ENCODE data around the gene PAOX. TPM values are rescaled to one million over a fixed set of nuclear protein-coding genes. Genes with fewer than 3 reads are reported as not detected.

PAOX gene
- total and polyA plus RNA-seq, 2 of the 4 experiments (the other 2 are of a cell fraction), result 3.8 to 4.5 TPM

DNA sequence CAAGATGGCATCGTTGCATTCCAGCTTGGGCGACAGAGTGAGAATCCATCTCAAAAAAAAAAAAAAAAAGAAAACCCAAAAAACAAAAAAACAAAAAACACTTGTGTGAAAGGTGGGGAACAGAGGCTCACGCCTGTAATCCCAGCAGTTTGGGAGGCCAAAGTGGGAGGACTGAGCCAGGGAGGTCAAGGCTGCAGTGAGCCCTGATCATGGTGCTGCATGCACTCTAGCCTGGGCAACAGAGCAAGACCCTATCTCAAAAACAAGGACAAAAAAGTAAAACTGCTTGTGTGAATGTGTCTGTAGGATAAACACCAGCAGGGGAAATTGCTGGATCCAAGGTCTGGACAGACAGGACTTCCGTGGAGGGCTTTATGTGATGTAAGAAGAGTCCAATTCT, 4.5 kb downstream of the PAOX start:
- Histone ChIP-seq H3K18ac (ENCODE audit: low read depth, low read length) (no peak overlapping the region), H4K5ac (ENCODE audit: low read depth, low read length) (no peak overlapping the region), H3K4me1 (ENCODE audit: control insufficient read depth, insufficient read depth, low read length) (peaks cover 3% of the 10 kb centered on the region; the same call in 1 of the 2 replicates), H3K9ac (ENCODE audit: low read depth, low read length) (no peak overlapping the region), H3K56ac (ENCODE audit: extremely low read depth, insufficient read depth, low read length) (no peak overlapping the region), H2AK5ac (ENCODE audit: low read depth, low read length) (no peak overlapping the region), H4K8ac (ENCODE audit: low read depth in 2 of 2, low read length in 2 of 2) (no peak overlapping the region), H2BK120ac (ENCODE audit: low read depth, low read length) (no peak overlapping the region), H2BK20ac (ENCODE audit: low read depth, low read length) (no peak overlapping the region), H2BK5ac (ENCODE audit: low read depth, low read length, poor library complexity, severe bottlenecking) (no peak overlapping the region), H3K4ac (ENCODE audit: low read depth, low read length) (no peak overlapping the region), H4K20me1 (ENCODE audit: insufficient read depth, low read length) (no peaks in the 10 kb centered on the region), H3K9me3 (ENCODE audit: control insufficient read depth, insufficient read depth, low read length) (no peaks in the 10 kb centered on the region), H4K91ac (ENCODE audit: insufficient read depth, low read depth, low read length) (no peak overlapping the region), H2AK9ac (replicated peaks; ENCODE audit: low read depth, low read length, poor library complexity) (no peak overlapping the region), H3K4me3 (ENCODE audit: insufficient read depth, low read depth, low read length) (no peak overlapping the region), H3K23ac (ENCODE audit: low read depth, low read length) (no peak overlapping the region), H3K4me2 (ENCODE audit: low read depth, low read length) (no peak overlapping the region), H3K27ac (ENCODE audit: insufficient read depth, low read length) (no peak overlapping the region), H3K36me3 (ENCODE audit: control insufficient read depth, insufficient read depth, low read length) (peaks cover 5% of the 10 kb centered on the region), H3K79me1 (ENCODE audit: low read depth in 1 of 2, low read length in 2 of 2) (peaks cover 0 to 10% of the 10 kb centered on the region in 2 experiments; a peak in 3 of 4 replicates), H2AFZ (replicated peaks; ENCODE audit: low read length, poor library complexity) (no peak overlapping the region), H3K27me3 (ENCODE audit: control insufficient read depth, insufficient read depth, low read length) (no peaks in the 10 kb centered on the region), H3K14ac (replicated peaks; ENCODE audit: low read depth, low read length) (no peak overlapping the region), H3K9me1 (ENCODE audit: insufficient read depth, low read length) (peaks cover 8% of the 10 kb centered on the region; the same call in 1 of the 2 replicates), H2BK15ac (ENCODE audit: low read depth, low read length) (no peak overlapping the region)
- DNase-seq, result no peak
- TF ChIP-seq NFE2L2 (IDR thresholded peaks at IDR 0.05; ENCODE audit: low read depth, low read length) (no peak), RCOR1 (IDR thresholded peaks at IDR 0.05; ENCODE audit: insufficient replicate concordance, low read length) (no peak), MAZ (IDR thresholded peaks at IDR 0.05; ENCODE audit: borderline replicate concordance, low read depth, low read length) (no peak), MAFK (IDR thresholded peaks at IDR 0.05; ENCODE audit: low read depth, low read length) (no peak), MXI1 (IDR thresholded peaks at IDR 0.05; ENCODE audit: borderline replicate concordance, low read depth, low read length) (no peak), RAD21 (IDR thresholded peaks at IDR 0.05; ENCODE audit: low read length) (no peak), RFX5 (IDR thresholded peaks at IDR 0.05; ENCODE audit: low read depth, low read length) (no peak), BHLHE40 (IDR thresholded peaks at IDR 0.05; ENCODE audit: low read depth, low read length) (no peak), POLR2A (IDR thresholded peaks at IDR 0.05; ENCODE audit: low read depth, low read length) (no peak), SMC3 (IDR thresholded peaks at IDR 0.05; ENCODE audit: low read depth, low read length) (no peak), CEBPB (IDR thresholded peaks at IDR 0.05; ENCODE audit: low read depth, low read length) (no peak), CHD1 (IDR thresholded peaks at IDR 0.05; ENCODE audit: low read depth, low read length) (no peak), FOS (IDR thresholded peaks at IDR 0.05; ENCODE audit: low read depth, low read length) (no peak)
- TF ChIP-seq, protein P1, sequence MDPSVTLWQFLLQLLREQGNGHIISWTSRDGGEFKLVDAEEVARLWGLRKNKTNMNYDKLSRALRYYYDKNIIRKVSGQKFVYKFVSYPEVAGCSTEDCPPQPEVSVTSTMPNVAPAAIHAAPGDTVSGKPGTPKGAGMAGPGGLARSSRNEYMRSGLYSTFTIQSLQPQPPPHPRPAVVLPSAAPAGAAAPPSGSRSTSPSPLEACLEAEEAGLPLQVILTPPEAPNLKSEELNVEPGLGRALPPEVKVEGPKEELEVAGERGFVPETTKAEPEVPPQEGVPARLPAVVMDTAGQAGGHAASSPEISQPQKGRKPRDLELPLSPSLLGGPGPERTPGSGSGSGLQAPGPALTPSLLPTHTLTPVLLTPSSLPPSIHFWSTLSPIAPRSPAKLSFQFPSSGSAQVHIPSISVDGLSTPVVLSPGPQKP (IDR thresholded peaks at IDR 0.05; ENCODE audit: borderline replicate concordance, low read depth, low read length), result no peak
- TF ChIP-seq, protein P2, sequence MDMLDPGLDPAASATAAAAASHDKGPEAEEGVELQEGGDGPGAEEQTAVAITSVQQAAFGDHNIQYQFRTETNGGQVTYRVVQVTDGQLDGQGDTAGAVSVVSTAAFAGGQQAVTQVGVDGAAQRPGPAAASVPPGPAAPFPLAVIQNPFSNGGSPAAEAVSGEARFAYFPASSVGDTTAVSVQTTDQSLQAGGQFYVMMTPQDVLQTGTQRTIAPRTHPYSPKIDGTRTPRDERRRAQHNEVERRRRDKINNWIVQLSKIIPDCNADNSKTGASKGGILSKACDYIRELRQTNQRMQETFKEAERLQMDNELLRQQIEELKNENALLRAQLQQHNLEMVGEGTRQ (IDR thresholded peaks at IDR 0.05; ENCODE audit: low read depth, low read length), result no peak
- TF ChIP-seq, protein P3, sequence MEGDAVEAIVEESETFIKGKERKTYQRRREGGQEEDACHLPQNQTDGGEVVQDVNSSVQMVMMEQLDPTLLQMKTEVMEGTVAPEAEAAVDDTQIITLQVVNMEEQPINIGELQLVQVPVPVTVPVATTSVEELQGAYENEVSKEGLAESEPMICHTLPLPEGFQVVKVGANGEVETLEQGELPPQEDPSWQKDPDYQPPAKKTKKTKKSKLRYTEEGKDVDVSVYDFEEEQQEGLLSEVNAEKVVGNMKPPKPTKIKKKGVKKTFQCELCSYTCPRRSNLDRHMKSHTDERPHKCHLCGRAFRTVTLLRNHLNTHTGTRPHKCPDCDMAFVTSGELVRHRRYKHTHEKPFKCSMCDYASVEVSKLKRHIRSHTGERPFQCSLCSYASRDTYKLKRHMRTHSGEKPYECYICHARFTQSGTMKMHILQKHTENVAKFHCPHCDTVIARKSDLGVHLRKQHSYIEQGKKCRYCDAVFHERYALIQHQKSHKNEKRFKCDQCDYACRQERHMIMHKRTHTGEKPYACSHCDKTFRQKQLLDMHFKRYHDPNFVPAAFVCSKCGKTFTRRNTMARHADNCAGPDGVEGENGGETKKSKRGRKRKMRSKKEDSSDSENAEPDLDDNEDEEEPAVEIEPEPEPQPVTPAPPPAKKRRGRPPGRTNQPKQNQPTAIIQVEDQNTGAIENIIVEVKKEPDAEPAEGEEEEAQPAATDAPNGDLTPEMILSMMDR (conservative IDR thresholded peaks at IDR 0.05; ENCODE audit: low read depth, low read length), result no peak
- dilution Hi-C loops (cut with HindIII; ENCODE audit: low sequenced_read_pairs, unreplicated experiment), result no loop called here
- intact Hi-C loops (cut with micrococcal nuclease), result no loop called here
- no CpG with 5 or more reads among the region's 4 CpGs for WGBS, 2 experiments (ENCODE audit: extremely low coverage in 2 of 2, insufficient read length in 1 of 2)
- no TSS peak for BruUV-seq (replicated peaks)
- in situ Hi-C loops (cut with MboI; ENCODE audit: low sequenced_read_pairs), result no loop called here
- no peak for ATAC-seq (ENCODE audit: low read depth)
- CTCF ChIA-PET, result interaction anchor here (0.6 kb wide), 1 partner anchor 23 kb away, joined by 4 read pairs; no protein-coding TSS in a partner anchor
- POLR2A ChIA-PET (ENCODE audit: unreplicated experiment), result no interaction called here
